T-helper 1 cell treated with Interleukin-12 subunit alpha and Interleukin-12 subunit beta and Interleukin-4 antibody, amounts not matched to agents 30 μg/mL and 1 μg/mL, for 36 hours (primary cell): ENCODE measurements around the gene MCTP2.

Source experiments
- H3K27ac Mint-ChIP-seq: one replicate; pipeline ENCODE4 v1.8.0; 2021; ENCODE audit warnings: mild to moderate bottlenecking, mixed read lengths
- H3K27me3 Mint-ChIP-seq: one replicate; pipeline ENCODE4 v1.8.0; 2021; ENCODE audit warnings: low read depth, mixed read lengths
- H3K36me3 Mint-ChIP-seq: one replicate; pipeline ENCODE4 v1.8.0; 2021; ENCODE audit warnings: low read depth, mixed read lengths
- H3K4me1 Mint-ChIP-seq: one replicate; pipeline ENCODE4 v1.8.0; 2021; ENCODE audit warnings: low read depth, mixed read lengths
- H3K4me3 Mint-ChIP-seq: one replicate; pipeline ENCODE4 v1.8.0; 2021; ENCODE audit warnings: mild to moderate bottlenecking, moderate library complexity, mixed read lengths
- H3K9me3 Mint-ChIP-seq: one replicate; pipeline ENCODE4 v1.8.0; 2021; ENCODE audit warnings: mixed read lengths

Gene MCTP2

GRCh38 chr15:94322141-94322540 lies 90.8 kb downstream of the MCTP2 start:
- no peaks in the 10 kb centered on the region for H3K9me3 Mint-ChIP-seq
- peak overlapping the region; percentile 17 for H3K27ac Mint-ChIP-seq
- no peaks in the 10 kb centered on the region for H3K27me3 Mint-ChIP-seq
- peaks cover 44% of the 10 kb centered on the region for H3K4me1 Mint-ChIP-seq
- no peak overlapping the region for H3K4me3 Mint-ChIP-seq
- H3K36me3 Mint-ChIP-seq: peaks cover 43% of the 10 kb centered on the region

GRCh38 chr15:94323076-94323475 lies 91.7 kb downstream of the MCTP2 start:
- H3K4me1 Mint-ChIP-seq: peaks cover 43% of the 10 kb centered on the region
- no peaks in the 10 kb centered on the region for H3K9me3 Mint-ChIP-seq
- H3K27me3 Mint-ChIP-seq: no peaks in the 10 kb centered on the region
- no peak overlapping the region for H3K27ac Mint-ChIP-seq
- H3K4me3 Mint-ChIP-seq: no peak overlapping the region
- peaks cover 38% of the 10 kb centered on the region for H3K36me3 Mint-ChIP-seq

GRCh38 chr15:94324117-94324826 lies 92.9 kb downstream of the MCTP2 start:
- Mint-ChIP-seq H3K4me1 (peaks cover 38% of the 10 kb centered on the region), H3K4me3 (no peak overlapping the region), H3K9me3 (no peaks in the 10 kb centered on the region), H3K36me3 (peaks cover 30% of the 10 kb centered on the region), H3K27me3 (no peaks in the 10 kb centered on the region), H3K27ac (peak overlapping the region; percentile 60)

GRCh38 chr15:94324835-94325767 lies 93.7 kb downstream of the MCTP2 start:
- Mint-ChIP-seq H3K4me1 (peaks cover 36% of the 10 kb centered on the region), H3K27ac (peak overlapping the region; percentile 24), H3K9me3 (no peaks in the 10 kb centered on the region), H3K27me3 (no peaks in the 10 kb centered on the region), H3K36me3 (peaks cover 32% of the 10 kb centered on the region), H3K4me3 (no peak overlapping the region)

- H3K4me3 Mint-ChIP-seq: no peak overlapping the region
- peaks cover 22% of the 10 kb centered on the region for H3K36me3 Mint-ChIP-seq
- H3K4me1 Mint-ChIP-seq: peaks cover 32% of the 10 kb centered on the region
- no peaks in the 10 kb centered on the region for H3K27me3 Mint-ChIP-seq
- H3K27ac Mint-ChIP-seq: no peak overlapping the region
- no peaks in the 10 kb centered on the region for H3K9me3 Mint-ChIP-seq
Measured at GRCh38 chr15:94327356-94327936, 96.1 kb downstream of the MCTP2 start.

GRCh38 chr15:94331731-94332130 lies 100.4 kb downstream of the MCTP2 start:
- Mint-ChIP-seq H3K4me1 (peaks cover 17% of the 10 kb centered on the region), H3K27me3 (no peaks in the 10 kb centered on the region), H3K9me3 (no peaks in the 10 kb centered on the region), H3K36me3 (peaks cover 16% of the 10 kb centered on the region), H3K27ac (no peak overlapping the region), H3K4me3 (no peak overlapping the region)

- Mint-ChIP-seq H3K4me3 (no peak overlapping the region), H3K36me3 (peaks cover 13% of the 10 kb centered on the region), H3K27me3 (no peaks in the 10 kb centered on the region), H3K27ac (no peak overlapping the region), H3K4me1 (peaks cover 9% of the 10 kb centered on the region), H3K9me3 (no peaks in the 10 kb centered on the region)
Measured at GRCh38 chr15:94335616-94336015, 104.3 kb downstream of the MCTP2 start.

GRCh38 chr15:94336817-94337467 lies 105.6 kb downstream of the MCTP2 start:
- H3K4me1 Mint-ChIP-seq: peaks cover 7% of the 10 kb centered on the region
- H3K4me3 Mint-ChIP-seq: no peak overlapping the region
- no peak overlapping the region for H3K27ac Mint-ChIP-seq
- H3K36me3 Mint-ChIP-seq: peaks cover 19% of the 10 kb centered on the region
- H3K9me3 Mint-ChIP-seq: no peaks in the 10 kb centered on the region
- no peaks in the 10 kb centered on the region for H3K27me3 Mint-ChIP-seq

GRCh38 chr15:94338243-94338846 lies 107.0 kb downstream of the MCTP2 start:
- Mint-ChIP-seq H3K27me3 (no peaks in the 10 kb centered on the region), H3K27ac (no peak overlapping the region)

GRCh38 chr15:94346282-94346681 lies 114.9 kb downstream of the MCTP2 start:
- H3K9me3 Mint-ChIP-seq: no peaks in the 10 kb centered on the region
- H3K27me3 Mint-ChIP-seq: no peaks in the 10 kb centered on the region
- no peak overlapping the region for H3K4me3 Mint-ChIP-seq
- no peaks in the 10 kb centered on the region for H3K4me1 Mint-ChIP-seq
- peaks cover 31% of the 10 kb centered on the region for H3K36me3 Mint-ChIP-seq
- no peak overlapping the region for H3K27ac Mint-ChIP-seq

More at GRCh38 chr15:94338243-94338846, 107.0 kb downstream of the MCTP2 start:
- H3K4me1 Mint-ChIP-seq: peaks cover 7% of the 10 kb centered on the region
- no peak overlapping the region for H3K4me3 Mint-ChIP-seq
- no peaks in the 10 kb centered on the region for H3K9me3 Mint-ChIP-seq
- peaks cover 21% of the 10 kb centered on the region for H3K36me3 Mint-ChIP-seq

GRCh38 chr15:94348084-94348483 lies 116.7 kb downstream of the MCTP2 start:
- Mint-ChIP-seq H3K27ac (peak overlapping the region; percentile 21), H3K27me3 (no peaks in the 10 kb centered on the region), H3K9me3 (no peaks in the 10 kb centered on the region), H3K4me1 (no peaks in the 10 kb centered on the region), H3K4me3 (no peak overlapping the region), H3K36me3 (peaks cover 35% of the 10 kb centered on the region)

- Mint-ChIP-seq H3K27ac (no peak overlapping the region), H3K36me3 (peaks cover 38% of the 10 kb centered on the region), H3K9me3 (no peaks in the 10 kb centered on the region), H3K27me3 (no peaks in the 10 kb centered on the region), H3K4me3 (no peak overlapping the region), H3K4me1 (no peaks in the 10 kb centered on the region)
Measured at GRCh38 chr15:94351031-94351535, 119.7 kb downstream of the MCTP2 start.

GRCh38 chr15:94352636-94353487 lies 121.5 kb downstream of the MCTP2 start:
- Mint-ChIP-seq H3K27ac (no peak overlapping the region), H3K9me3 (no peaks in the 10 kb centered on the region), H3K4me3 (no peak overlapping the region), H3K4me1 (no peaks in the 10 kb centered on the region), H3K36me3 (peaks cover 38% of the 10 kb centered on the region), H3K27me3 (no peaks in the 10 kb centered on the region)
